ENCODE data around the gene FTO. TPM values are rescaled to one million over a fixed set of nuclear protein-coding genes. Genes with fewer than 3 reads are reported as not detected.

FTO gene
- total and polyA plus RNA-seq, 2 of the 13 experiments (the other 11 are each of a cell fraction or from before 2014, with no cell fraction given): 41.6 to 55.8 TPM

GRCh38 chr16:54142787-54143186 is 438.8 kb downstream of the FTO start:
- Histone ChIP-seq H3K27ac (ENCODE audit: extremely low read length, insufficient read depth, low read length) (no peak overlapping the region), H3K4me3 (replicated peaks in 1 of 3; ENCODE audit: insufficient read depth in 1 of 3, low read depth in 2 of 3, low read length in 3 of 3) (no peak overlapping the region), H4K20me1 (ENCODE audit: insufficient read depth, low read length) (no peaks in the 10 kb centered on the region), H3K79me2 (ENCODE audit: insufficient read depth, low read length) (no peaks in the 10 kb centered on the region), H3K9me3 (ENCODE audit: low read length) (no peaks in the 10 kb centered on the region), H2AFZ (ENCODE audit: low read length) (no peak overlapping the region), H3K27me3 (ENCODE audit: control insufficient read depth in 1 of 2, insufficient read depth in 2 of 2, low read length in 2 of 2) (no peaks in the 10 kb centered on the region), H3K4me2 (ENCODE audit: low read depth, low read length) (no peak overlapping the region), H3K4me1 (ENCODE audit: insufficient read depth, low read length) (peaks cover 44% of the 10 kb centered on the region), H3K36me3 (replicated peaks in 1 of 2; ENCODE audit: control insufficient read depth in 1 of 2, insufficient read depth in 2 of 2, low read length in 2 of 2) (no peaks in the 10 kb centered on the region), H3K9ac (ENCODE audit: insufficient read depth, low read depth, low read length) (no peak overlapping the region)
- no TSS peak for BruUV-seq (replicated peaks)
- WGBS (ENCODE audit: low lambda C conversion rate): 78% methylated on average over 4 of the region's 4 CpGs
- intact Hi-C loops (cut with micrococcal nuclease; ENCODE audit: unreplicated experiment): no loop called here
- POLR2A ChIA-PET: interaction anchor here (3.3 kb wide), 1 partner anchor 22 kb away, joined by 10 read pairs; no protein-coding TSS in a partner anchor
- CTCF ChIA-PET (ENCODE audit: low intra/inter-chr PET ratio, low total read pairs): no interaction called here
- ATAC-seq (no peak), FAIRE-seq (no peak), DNase-seq (ENCODE audit: low spot score) (no peak)
- TF ChIP-seq ETV5 (CRISPR knock-in tag; IDR thresholded peaks at IDR 0.05; ENCODE audit: borderline replicate concordance) (no peak), ZNF12 (CRISPR knock-in tag; IDR thresholded peaks at IDR 0.05) (peak; percentile 90)
- in situ Hi-C loops (cut with HindIII; ENCODE audit: extremely low pct_ligation_motif_present, low pct_unique_long_range_greater_than_20kb): no loop called here

DNA sequence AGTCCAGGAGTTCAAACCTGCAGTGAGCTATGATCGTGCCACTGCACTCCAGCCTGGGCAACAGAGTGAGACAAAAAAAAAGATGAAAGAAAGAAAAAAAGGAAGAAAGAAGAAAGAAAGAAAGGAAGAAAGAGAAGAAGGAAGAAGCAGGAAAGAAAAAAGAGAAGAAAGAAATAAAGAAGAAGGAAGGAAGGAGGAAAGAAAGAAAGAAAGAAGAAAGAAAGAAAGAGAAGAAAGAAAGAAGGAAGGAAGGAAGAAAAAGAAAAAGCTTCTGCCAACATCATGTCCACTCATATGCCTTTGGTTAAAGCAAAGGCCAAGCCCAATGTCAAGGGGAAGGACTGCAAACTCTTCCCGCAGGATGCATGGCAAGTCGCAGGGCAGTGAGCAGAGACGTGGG is 439.5 kb downstream of the FTO start:
- ChIA-PET CTCF (ENCODE audit: low intra/inter-chr PET ratio, low total read pairs) (no interaction called here), POLR2A (interaction anchor here (3.3 kb wide), 1 partner anchor 21 kb away, joined by 10 read pairs; no protein-coding TSS in a partner anchor)
- H3K4me2 ChIP-seq (ENCODE audit: low read depth, low read length): no peak overlapping the region
- H3K36me3 ChIP-seq (replicated peaks in 1 of 2; ENCODE audit: control insufficient read depth in 1 of 2, insufficient read depth in 2 of 2, low read length in 2 of 2): no peaks in the 10 kb centered on the region
- no peak overlapping the region for H3K4me3 ChIP-seq (replicated peaks in 1 of 3; ENCODE audit: insufficient read depth in 1 of 3, low read depth in 2 of 3, low read length in 3 of 3)
- no peaks in the 10 kb centered on the region for H3K79me2 ChIP-seq (ENCODE audit: insufficient read depth, low read length)
- no TSS peak for BruUV-seq (replicated peaks)
- H3K4me1 ChIP-seq (ENCODE audit: insufficient read depth, low read length): peaks cover 44% of the 10 kb centered on the region
- ATAC-seq (no peak), FAIRE-seq (no peak), DNase-seq (ENCODE audit: low spot score) (no peak)
- H2AFZ ChIP-seq (ENCODE audit: low read length): no peak overlapping the region
- intact Hi-C loops (cut with micrococcal nuclease; ENCODE audit: unreplicated experiment) (no loop called here), in situ Hi-C loops (cut with HindIII; ENCODE audit: extremely low pct_ligation_motif_present, low pct_unique_long_range_greater_than_20kb) (no loop called here)
- TF ChIP-seq NONO (IDR thresholded peaks at IDR 0.05) (0 out of 2 replicates have a peak, but pooled peaks have one; percentile 16), NONO (CRISPR knock-in tag; conservative IDR thresholded peaks at IDR 0.05) (no peak), ZNF292 (CRISPR knock-in tag; IDR thresholded peaks at IDR 0.05; ENCODE audit: borderline replicate concordance, low read depth) (no peak), ELF1 (CRISPR knock-in tag; IDR thresholded peaks at IDR 0.05) (no peak), SRY (CRISPR knock-in tag; IDR thresholded peaks at IDR 0.05) (no peak), NFE2L1 (CRISPR knock-in tag; IDR thresholded peaks at IDR 0.05; ENCODE audit: borderline replicate concordance) (no peak)
- TF ChIP-seq, protein P1, sequence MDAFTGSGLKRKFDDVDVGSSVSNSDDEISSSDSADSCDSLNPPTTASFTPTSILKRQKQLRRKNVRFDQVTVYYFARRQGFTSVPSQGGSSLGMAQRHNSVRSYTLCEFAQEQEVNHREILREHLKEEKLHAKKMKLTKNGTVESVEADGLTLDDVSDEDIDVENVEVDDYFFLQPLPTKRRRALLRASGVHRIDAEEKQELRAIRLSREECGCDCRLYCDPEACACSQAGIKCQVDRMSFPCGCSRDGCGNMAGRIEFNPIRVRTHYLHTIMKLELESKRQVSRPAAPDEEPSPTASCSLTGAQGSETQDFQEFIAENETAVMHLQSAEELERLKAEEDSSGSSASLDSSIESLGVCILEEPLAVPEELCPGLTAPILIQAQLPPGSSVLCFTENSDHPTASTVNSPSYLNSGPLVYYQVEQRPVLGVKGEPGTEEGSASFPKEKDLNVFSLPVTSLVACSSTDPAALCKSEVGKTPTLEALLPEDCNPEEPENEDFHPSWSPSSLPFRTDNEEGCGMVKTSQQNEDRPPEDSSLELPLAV (CRISPR knock-in tag; conservative IDR thresholded peaks at IDR 0.05; ENCODE audit: low read depth): no peak
- TF ChIP-seq, protein P2, sequence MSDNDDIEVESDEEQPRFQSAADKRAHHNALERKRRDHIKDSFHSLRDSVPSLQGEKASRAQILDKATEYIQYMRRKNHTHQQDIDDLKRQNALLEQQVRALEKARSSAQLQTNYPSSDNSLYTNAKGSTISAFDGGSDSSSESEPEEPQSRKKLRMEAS (IDR thresholded peaks at IDR 0.05): no peak
- TF ChIP-seq, protein P3, sequence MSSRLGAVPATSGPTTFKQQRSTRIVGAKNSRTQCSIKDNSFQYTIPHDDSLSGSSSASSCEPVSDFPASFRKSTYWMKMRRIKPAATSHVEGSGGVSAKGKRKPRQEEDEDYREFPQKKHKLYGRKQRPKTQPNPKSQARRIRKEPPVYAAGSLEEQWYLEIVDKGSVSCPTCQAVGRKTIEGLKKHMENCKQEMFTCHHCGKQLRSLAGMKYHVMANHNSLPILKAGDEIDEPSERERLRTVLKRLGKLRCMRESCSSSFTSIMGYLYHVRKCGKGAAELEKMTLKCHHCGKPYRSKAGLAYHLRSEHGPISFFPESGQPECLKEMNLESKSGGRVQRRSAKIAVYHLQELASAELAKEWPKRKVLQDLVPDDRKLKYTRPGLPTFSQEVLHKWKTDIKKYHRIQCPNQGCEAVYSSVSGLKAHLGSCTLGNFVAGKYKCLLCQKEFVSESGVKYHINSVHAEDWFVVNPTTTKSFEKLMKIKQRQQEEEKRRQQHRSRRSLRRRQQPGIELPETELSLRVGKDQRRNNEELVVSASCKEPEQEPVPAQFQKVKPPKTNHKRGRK (CRISPR knock-in tag; IDR thresholded peaks at IDR 0.05): peak; percentile 82; the same call in 1 of the 2 replicates
- no peaks in the 10 kb centered on the region for H4K20me1 ChIP-seq (ENCODE audit: insufficient read depth, low read length)
- H3K27me3 ChIP-seq (ENCODE audit: control insufficient read depth in 1 of 2, insufficient read depth in 2 of 2, low read length in 2 of 2): no peaks in the 10 kb centered on the region
- no peak overlapping the region for H3K27ac ChIP-seq (ENCODE audit: extremely low read length, insufficient read depth, low read length)
- 98% methylated on average over 4 of the region's 4 CpGs for WGBS (ENCODE audit: low lambda C conversion rate)
- no peak overlapping the region for H3K9ac ChIP-seq (ENCODE audit: insufficient read depth, low read depth, low read length)
- H3K9me3 ChIP-seq (ENCODE audit: low read length): no peaks in the 10 kb centered on the region
